Stimulated activated CD8-positive, alpha-beta memory T cell treated with anti-CD3 and anti-CD28 coated beads, Interleukin-7, amount 100 ng/mL, for 24 hours (primary cell): ENCODE results near the gene MEGF6.

Experiments used
- DNase-seq: peaks from one replicate; pipeline ENCODE4 v3.0.0-alpha.2; 2020; ENCODE audit warnings: low read depth

The MEGF6 gene

GRCh38 chr1:3521426-3521825 lies 89.9 kb downstream of the MEGF6 start:
- no peak for DNase-seq

- no peak for DNase-seq
These were observed 90.6 kb downstream of the MEGF6 start for GRCh38 chr1:3520419-3521378.

- no peak for DNase-seq
These were observed 91.9 kb downstream of the MEGF6 start for GRCh38 chr1:3519301-3519885.

GRCh38 chr1:3518756-3519155 lies 92.6 kb downstream of the MEGF6 start:
- no peak for DNase-seq

- no peak for DNase-seq
These were observed 93.1 kb downstream of the MEGF6 start for GRCh38 chr1:3518256-3518655.

- no peak for DNase-seq
These were observed 94.2 kb downstream of the MEGF6 start for GRCh38 chr1:3516911-3517675.

GRCh38 chr1:3516481-3516869 lies 94.8 kb downstream of the MEGF6 start:
- no peak for DNase-seq

- DNase-seq: no peak
These were observed 95.4 kb downstream of the MEGF6 start for GRCh38 chr1:3515774-3516480.

- no peak for DNase-seq
These were observed 96.0 kb downstream of the MEGF6 start for GRCh38 chr1:3515272-3515671.

- DNase-seq: no peak
These were observed 96.9 kb downstream of the MEGF6 start for GRCh38 chr1:3514404-3514803.

- no peak for DNase-seq
These were observed 99.5 kb downstream of the MEGF6 start for GRCh38 chr1:3511856-3512255.

- no peak for DNase-seq
These were observed 100.0 kb downstream of the MEGF6 start for GRCh38 chr1:3511306-3511705.

GRCh38 chr1:3510956-3511250 lies 100.4 kb downstream of the MEGF6 start:
- DNase-seq: no peak

GRCh38 chr1:3510136-3510955 lies 101.0 kb downstream of the MEGF6 start:
- no peak for DNase-seq

GRCh38 chr1:3509721-3510120 lies 101.6 kb downstream of the MEGF6 start:
- DNase-seq: no peak

GRCh38 chr1:3508757-3509415 lies 102.4 kb downstream of the MEGF6 start:
- DNase-seq: no peak

GRCh38 chr1:3507636-3508275 lies 103.6 kb downstream of the MEGF6 start:
- DNase-seq: no peak

- no peak for DNase-seq
These were observed 104.4 kb downstream of the MEGF6 start for GRCh38 chr1:3506943-3507342.

GRCh38 chr1:3506041-3506440 lies 105.3 kb downstream of the MEGF6 start:
- no peak for DNase-seq

GRCh38 chr1:3505161-3505560 lies 106.1 kb downstream of the MEGF6 start:
- no peak for DNase-seq

- no peak for DNase-seq
These were observed 106.5 kb downstream of the MEGF6 start for GRCh38 chr1:3504822-3505153.
